ENCODE data around the gene SLC25A23. TPM values are rescaled to one million over a fixed set of nuclear protein-coding genes. Genes with fewer than 3 reads are reported as not detected.

SLC25A23 gene
- total RNA-seq, 2 donors from 2014 or later, result 24.6 to 26.3 TPM

- Mint-ChIP-seq H3K27ac (peak overlapping the region; percentile 42), H3K4me3 (no peak overlapping the region), H3K9me3 (peaks cover 0 to 3% of the 10 kb centered on the region in 2 donors), H3K36me3 (ENCODE audit: insufficient read depth in 2 of 2) (peaks cover 2 to 19% of the 10 kb centered on the region in 2 donors), H3K4me1 (ENCODE audit: low read depth) (peaks cover 34% of the 10 kb centered on the region), H3K27me3 (ENCODE audit: low read depth) (no peaks in the 10 kb centered on the region)
- no peak for DNase-seq
- no peak for ATAC-seq (replicated peaks in 1 of 2)
Measured at GRCh38 chr19:6421075-6422014, 38.2 kb downstream of the SLC25A23 start.

DNA sequence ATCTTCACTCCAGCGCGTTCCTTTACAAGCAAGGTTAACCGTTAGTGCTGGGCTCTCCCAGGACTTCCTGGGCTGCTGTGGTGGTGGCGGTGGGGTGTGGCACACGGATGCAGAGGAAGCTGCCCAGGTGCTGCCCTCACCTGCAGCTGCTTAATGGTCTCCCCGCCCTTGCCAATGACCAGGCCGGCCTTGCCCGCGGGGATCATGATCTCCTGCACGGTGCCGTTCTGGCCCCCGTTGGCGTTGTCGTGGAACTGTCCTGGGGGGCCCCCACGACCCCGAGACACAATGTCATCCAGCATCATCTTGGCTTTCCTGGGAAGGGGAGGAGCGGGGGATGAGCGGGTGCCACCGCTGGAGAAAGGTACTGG, 41.0 kb downstream of the SLC25A23 start:
- Mint-ChIP-seq H3K27ac (no peak overlapping the region), H3K4me3 (no peak overlapping the region), H3K27me3 (ENCODE audit: low read depth) (no peaks in the 10 kb centered on the region), H3K36me3 (ENCODE audit: insufficient read depth in 2 of 2) (peaks cover 0 to 17% of the 10 kb centered on the region in 2 donors), H3K9me3 (no peaks in the 10 kb centered on the region), H3K4me1 (ENCODE audit: low read depth) (peaks cover 24% of the 10 kb centered on the region)
- DNase-seq (no peak), ATAC-seq (replicated peaks in 1 of 2) (no peak)

DNA sequence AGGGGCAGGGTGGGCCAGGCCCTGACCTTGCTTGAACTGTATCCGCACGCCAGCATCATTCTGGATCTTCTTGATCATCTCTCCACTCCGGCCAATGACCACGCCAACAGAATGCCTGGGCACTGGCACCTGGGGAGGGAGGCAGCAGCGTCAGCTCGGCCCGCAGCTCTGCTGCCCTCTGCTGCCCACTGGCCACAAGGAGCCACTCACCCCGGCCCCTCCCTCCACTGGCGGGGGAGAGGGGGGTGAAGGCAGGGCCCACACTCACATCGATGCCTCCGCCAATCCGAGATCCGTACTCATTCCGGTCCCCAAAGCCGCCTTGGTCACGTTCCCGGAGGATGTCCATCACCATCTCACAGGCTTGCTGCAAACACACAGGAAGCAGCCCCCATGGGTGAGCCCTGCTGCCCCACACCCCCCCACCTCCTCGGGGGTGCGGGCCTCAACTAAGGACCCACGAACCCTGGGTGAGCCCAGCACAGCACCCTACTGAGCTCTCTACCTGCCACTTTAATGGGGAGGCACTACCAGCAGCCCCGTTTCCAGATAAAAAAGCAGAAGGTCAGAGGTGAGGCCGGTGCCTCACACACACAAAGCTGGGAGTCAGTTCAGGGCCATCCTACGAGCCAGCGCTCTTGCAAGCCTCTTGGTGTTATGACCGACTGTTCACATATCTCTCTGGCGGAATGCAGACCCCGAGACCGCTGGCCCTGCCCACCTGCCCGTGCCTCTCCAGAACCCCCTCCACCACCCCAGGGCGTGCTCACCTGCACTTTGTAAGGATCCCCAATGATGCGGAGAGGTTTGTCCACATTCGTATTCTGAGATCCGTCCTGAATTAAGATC, 41.7 kb downstream of the SLC25A23 start:
- H3K36me3 Mint-ChIP-seq (ENCODE audit: insufficient read depth in 2 of 2), result peaks cover 0 to 18% of the 10 kb centered on the region in 2 donors
- ATAC-seq (replicated peaks in 1 of 2) (no peak), DNase-seq (no peak)
- no peak overlapping the region for H3K27ac Mint-ChIP-seq
- H3K27me3 Mint-ChIP-seq (ENCODE audit: low read depth), result no peaks in the 10 kb centered on the region
- H3K4me1 Mint-ChIP-seq (ENCODE audit: low read depth), result peaks cover 18% of the 10 kb centered on the region
- no peak overlapping the region for H3K4me3 Mint-ChIP-seq
- H3K9me3 Mint-ChIP-seq, result no peaks in the 10 kb centered on the region

DNA sequence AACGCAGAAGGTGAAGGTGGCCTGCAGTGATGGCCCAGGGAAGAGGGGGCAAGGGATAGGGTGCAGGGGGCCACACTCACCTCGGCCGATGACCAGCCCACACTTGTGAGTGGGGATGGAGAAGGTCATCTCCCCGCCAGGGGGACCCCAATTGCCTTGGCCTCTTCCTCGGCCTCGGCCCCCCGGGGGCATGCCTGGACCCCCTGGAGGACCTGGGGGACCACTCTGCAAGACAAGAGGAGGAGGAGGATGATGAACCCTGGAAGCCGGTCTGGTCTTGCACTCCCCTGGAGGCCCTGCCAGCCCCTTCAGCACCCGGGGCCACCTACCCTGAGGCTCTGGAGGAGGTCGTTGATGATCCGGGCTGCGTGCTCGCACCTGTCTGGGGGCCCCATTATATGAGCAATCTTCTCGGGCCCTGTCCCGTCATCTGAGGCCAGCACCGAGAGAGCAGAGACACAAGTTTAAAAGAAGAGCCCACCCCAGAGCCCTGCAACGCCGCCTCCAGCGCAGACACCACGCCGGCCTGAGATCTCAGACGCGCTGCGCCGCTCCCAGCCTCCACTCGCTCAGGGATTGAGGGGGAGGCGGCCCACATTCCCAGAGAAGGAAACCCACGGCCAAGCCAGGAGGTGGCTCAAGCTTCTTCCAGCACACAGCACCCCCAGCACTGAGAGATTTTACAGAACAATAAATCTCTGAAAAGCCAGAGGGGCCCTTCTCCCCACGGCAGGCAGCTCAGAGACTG, 42.8 kb downstream of the SLC25A23 start:
- no peak for DNase-seq
- H3K36me3 Mint-ChIP-seq (ENCODE audit: insufficient read depth in 2 of 2), result peaks cover 0 to 12% of the 10 kb centered on the region in 2 donors
- H3K27me3 Mint-ChIP-seq (ENCODE audit: low read depth), result no peaks in the 10 kb centered on the region
- H3K4me1 Mint-ChIP-seq (ENCODE audit: low read depth), result peaks cover 7% of the 10 kb centered on the region
- H3K27ac Mint-ChIP-seq, result no peak overlapping the region
- ATAC-seq (replicated peaks in 1 of 2), result no peak
- no peak overlapping the region for H3K4me3 Mint-ChIP-seq
- no peaks in the 10 kb centered on the region for H3K9me3 Mint-ChIP-seq

GRCh38 chr19:6415591-6416190, 43.9 kb downstream of the SLC25A23 start:
- ATAC-seq (replicated peaks in 1 of 2) (no peak), DNase-seq (no peak)
- Mint-ChIP-seq H3K36me3 (ENCODE audit: insufficient read depth in 2 of 2) (peaks cover 0 to 11% of the 10 kb centered on the region in 2 donors), H3K4me1 (ENCODE audit: low read depth) (peaks cover 1% of the 10 kb centered on the region), H3K9me3 (no peaks in the 10 kb centered on the region), H3K27me3 (ENCODE audit: low read depth) (no peaks in the 10 kb centered on the region), H3K27ac (no peak overlapping the region), H3K4me3 (no peak overlapping the region)

- Mint-ChIP-seq H3K27ac (no peak overlapping the region), H3K27me3 (ENCODE audit: low read depth) (no peaks in the 10 kb centered on the region), H3K36me3 (ENCODE audit: insufficient read depth in 2 of 2) (peaks cover 0 to 9% of the 10 kb centered on the region in 2 donors), H3K4me1 (ENCODE audit: low read depth) (no peaks in the 10 kb centered on the region), H3K4me3 (no peak overlapping the region), H3K9me3 (no peaks in the 10 kb centered on the region)
- ATAC-seq (replicated peaks in 1 of 2) (no peak), DNase-seq (no peak)
Measured at GRCh38 chr19:6414793-6415590, 44.6 kb downstream of the SLC25A23 start.

GRCh38 chr19:6413721-6414643, 45.6 kb downstream of the SLC25A23 start:
- Mint-ChIP-seq H3K27ac (no peak overlapping the region), H3K9me3 (no peaks in the 10 kb centered on the region)

DNA sequence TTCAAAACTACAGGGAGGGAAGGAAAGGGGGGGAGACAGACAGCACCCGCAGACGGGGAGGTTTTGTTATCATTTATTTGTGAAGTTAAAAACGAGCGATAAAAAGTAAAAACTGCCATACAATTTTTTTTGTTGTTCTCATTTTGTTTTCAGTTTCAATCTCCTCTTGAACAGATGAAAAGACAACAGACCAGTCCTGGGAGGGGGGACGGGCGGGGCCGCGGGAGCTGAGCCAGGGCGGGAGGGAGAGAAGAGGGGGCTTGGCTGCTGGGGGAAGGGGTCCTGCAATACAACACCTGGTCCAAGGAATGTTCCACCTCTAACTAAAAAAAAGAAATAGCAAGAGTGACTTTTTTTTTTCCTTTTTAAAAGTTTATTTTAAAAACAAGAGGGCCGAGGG, 46.3 kb downstream of the SLC25A23 start:
- Mint-ChIP-seq H3K27ac (no peak overlapping the region), H3K4me1 (ENCODE audit: low read depth) (no peaks in the 10 kb centered on the region), H3K27me3 (ENCODE audit: low read depth) (no peaks in the 10 kb centered on the region), H3K4me3 (no peak overlapping the region), H3K36me3 (ENCODE audit: insufficient read depth in 2 of 2) (peaks cover 0 to 3% of the 10 kb centered on the region in 2 donors), H3K9me3 (no peaks in the 10 kb centered on the region)
- no peak for DNase-seq
- no peak for ATAC-seq (replicated peaks in 1 of 2)

More at GRCh38 chr19:6413721-6414643, 45.6 kb downstream of the SLC25A23 start:
- Mint-ChIP-seq H3K4me3 (no peak overlapping the region), H3K4me1 (ENCODE audit: low read depth) (no peaks in the 10 kb centered on the region), H3K36me3 (ENCODE audit: insufficient read depth in 2 of 2) (peaks cover 0 to 5% of the 10 kb centered on the region in 2 donors), H3K27me3 (ENCODE audit: low read depth) (no peaks in the 10 kb centered on the region)
- no peak for DNase-seq
- ATAC-seq (replicated peaks in 1 of 2), result no peak

DNA sequence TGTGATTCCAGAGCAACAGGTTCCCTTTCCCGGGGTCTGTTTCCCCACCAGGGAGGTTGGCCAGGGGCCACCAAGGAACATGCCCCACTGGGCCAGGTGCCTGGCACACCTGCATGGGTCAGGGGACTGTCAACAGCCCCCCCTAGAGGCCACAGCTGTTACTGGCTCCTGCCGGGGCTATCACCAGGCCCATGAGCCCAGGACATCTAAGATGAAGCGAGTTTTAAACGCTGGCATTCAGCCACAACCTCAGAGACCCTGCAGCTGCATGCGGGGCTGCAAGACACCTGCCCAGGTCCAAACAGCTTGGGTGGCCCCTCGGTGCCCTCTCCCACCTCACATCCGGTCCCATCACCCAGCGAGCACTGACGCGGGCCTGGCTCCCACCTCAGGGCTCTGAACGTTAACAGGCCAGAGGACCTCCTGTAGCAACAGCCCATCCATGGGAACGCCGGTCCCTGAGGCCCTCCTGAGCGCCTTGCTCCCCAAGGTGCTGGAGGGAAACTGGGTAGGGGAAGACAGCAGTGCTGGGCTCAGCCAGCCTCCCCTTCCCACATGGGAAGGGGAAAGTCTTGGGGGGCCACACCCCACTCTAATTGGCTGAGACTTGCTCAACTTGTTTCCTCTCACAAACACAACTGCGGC, 47.0 kb downstream of the SLC25A23 start:
- ATAC-seq (replicated peaks in 1 of 2) (peak; percentile 63 to 71), DNase-seq (peak; percentile 61 to 65)
- Mint-ChIP-seq H3K4me1 (ENCODE audit: low read depth) (no peaks in the 10 kb centered on the region), H3K27me3 (ENCODE audit: low read depth) (no peaks in the 10 kb centered on the region), H3K4me3 (no peak overlapping the region), H3K9me3 (no peaks in the 10 kb centered on the region), H3K36me3 (ENCODE audit: insufficient read depth in 2 of 2) (peaks cover 0 to 3% of the 10 kb centered on the region in 2 donors), H3K27ac (no peak overlapping the region)

GRCh38 chr19:6412061-6412446, 47.5 kb downstream of the SLC25A23 start:
- no peak overlapping the region for H3K4me3 Mint-ChIP-seq
- H3K4me1 Mint-ChIP-seq (ENCODE audit: low read depth), result no peaks in the 10 kb centered on the region
- no peaks in the 10 kb centered on the region for H3K9me3 Mint-ChIP-seq
- DNase-seq, result no peak
- peaks cover 0 to 1% of the 10 kb centered on the region in 2 donors for H3K36me3 Mint-ChIP-seq (ENCODE audit: insufficient read depth in 2 of 2)
- no peak overlapping the region for H3K27ac Mint-ChIP-seq
- ATAC-seq (replicated peaks in 1 of 2), result peak; percentile 6 to 17
- H3K27me3 Mint-ChIP-seq (ENCODE audit: low read depth), result no peaks in the 10 kb centered on the region

- no peaks in the 10 kb centered on the region for H3K27me3 Mint-ChIP-seq (ENCODE audit: low read depth)
- H3K9me3 Mint-ChIP-seq, result no peaks in the 10 kb centered on the region
- H3K36me3 Mint-ChIP-seq (ENCODE audit: insufficient read depth in 2 of 2), result peaks cover 0 to 1% of the 10 kb centered on the region in 2 donors
- H3K4me3 Mint-ChIP-seq, result no peak overlapping the region
- H3K27ac Mint-ChIP-seq, result no peak overlapping the region
- H3K4me1 Mint-ChIP-seq (ENCODE audit: low read depth), result no peaks in the 10 kb centered on the region
- DNase-seq (no peak), ATAC-seq (replicated peaks in 1 of 2) (no peak)
Measured at GRCh38 chr19:6409346-6409745, 50.2 kb downstream of the SLC25A23 start.
